ENCODE results near the gene INTS1.

INTS1 gene

GRCh38 chr7:1502845-1503244 lies 1.3 kb downstream of the INTS1 start:
- DNase-seq = no peak

DNA sequence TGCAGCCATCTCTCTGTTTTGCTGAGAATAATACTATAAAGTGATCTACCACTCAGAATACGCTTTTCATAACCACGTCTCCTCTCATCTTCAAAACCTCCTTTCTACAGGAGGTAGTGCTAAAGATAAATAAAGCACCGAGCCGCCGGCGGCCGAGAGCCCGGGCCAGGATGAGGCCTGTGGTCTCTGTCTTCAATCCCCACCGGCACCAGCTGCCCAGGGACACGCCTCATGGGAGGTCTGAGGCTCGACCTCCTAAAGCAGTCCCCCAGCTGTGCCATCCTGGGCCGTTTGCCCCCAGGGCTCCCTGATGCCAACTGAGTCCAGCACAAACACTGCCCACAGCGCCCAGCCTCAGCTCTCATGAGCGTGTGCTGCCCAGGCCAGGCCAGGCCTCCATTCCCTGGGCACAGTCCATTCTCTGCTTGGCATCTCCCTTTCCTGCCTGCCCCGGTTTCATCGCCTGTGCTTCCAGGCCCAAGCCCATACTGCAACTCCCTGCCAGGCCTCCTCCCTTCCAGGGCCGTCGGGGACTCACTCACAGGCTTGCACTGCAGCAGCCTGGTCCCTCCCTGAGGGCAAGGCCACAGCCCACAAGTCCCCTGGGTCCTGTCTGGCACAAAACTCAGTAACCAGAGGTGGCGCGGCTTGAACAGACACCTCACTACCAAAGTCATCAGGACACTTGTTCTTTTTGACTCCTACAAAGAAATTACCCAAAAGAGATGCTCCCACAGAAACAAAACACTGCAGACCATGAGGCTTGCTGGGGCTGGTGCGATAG lies 2.5 kb downstream of the INTS1 start:
- no peak for DNase-seq

DNA sequence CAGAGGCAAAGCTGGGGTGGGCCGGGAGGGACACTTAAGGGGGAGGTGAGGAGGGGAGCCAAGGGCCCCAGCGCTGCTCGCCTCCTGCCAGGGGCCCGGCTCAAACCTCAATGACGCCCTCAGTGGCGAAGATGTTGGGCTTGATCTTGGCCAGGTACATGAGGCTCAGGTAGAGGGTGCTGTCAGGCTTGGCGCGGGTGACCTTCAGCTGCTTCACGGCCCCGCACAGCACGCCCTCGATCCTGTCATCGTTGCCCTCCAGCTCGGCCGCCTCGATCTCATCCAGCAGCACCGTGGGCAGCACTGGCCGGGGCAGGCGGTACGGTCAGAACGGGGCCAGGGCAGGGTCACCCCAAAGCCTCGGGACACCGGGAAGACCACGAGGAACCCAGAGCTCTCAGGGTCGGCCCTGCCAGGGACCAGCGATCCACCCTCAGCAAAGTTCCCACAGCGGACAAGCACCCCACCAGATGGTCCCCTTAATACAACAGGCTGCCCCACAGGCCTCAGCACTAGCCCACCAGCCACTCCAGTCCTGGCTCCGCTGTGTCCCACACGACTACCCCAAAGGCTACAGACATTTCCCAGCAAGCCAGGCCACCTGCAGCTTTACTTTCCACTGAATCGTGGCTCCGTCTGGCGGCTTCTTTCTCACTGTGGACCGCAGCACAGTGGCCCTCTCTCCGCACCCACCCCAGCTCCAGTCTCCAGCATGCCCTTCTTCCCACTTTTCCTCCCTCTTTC lies 4.0 kb downstream of the INTS1 start:
- DNase-seq = no peak

GRCh38 chr7:1499367-1500029 lies 4.7 kb downstream of the INTS1 start:
- no peak for DNase-seq

DNA sequence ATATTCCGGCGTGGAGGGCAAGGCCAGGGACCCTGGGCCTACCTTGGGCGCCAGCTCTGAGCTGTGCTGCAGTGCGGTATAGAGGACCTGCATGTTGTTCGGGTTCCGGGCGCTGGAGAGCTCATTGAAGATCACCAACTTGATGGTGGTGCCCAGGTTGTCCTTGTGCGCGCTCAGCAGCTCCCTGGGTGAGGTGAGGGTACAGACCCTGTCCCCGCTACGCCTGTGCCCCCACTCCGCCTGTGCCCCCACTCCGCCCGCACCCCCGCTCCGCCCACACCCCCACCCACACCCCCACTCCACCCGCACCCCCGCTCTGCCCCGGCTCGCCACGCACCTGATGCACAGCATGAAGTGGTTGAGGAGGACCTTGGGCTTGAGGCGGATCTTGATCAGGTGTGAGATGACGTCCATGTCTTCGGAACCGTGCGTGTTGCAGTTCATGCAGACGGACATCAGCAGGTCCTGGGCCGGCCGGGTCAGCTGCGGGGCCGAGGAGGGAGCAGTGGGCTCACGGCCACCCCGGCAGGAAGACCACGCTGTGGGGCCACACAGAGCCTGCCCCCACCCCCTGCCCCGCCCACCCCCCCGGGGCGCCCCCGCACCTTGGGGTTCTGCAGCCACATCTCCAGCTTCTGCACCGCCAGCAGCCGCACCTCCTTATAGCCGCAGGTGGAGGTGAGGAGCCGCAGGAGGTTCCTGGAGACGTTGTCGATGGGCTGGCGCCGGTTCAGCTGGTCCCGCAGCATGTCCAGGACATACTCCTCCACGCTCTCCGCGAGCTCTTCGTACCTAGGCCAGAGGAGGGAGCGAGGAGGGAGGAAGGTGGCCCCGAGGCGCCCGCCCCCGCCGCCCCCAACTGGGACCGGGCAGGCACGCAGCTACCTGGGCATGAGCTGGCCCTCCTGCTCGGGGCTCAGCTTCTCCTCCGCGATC lies 5.6 kb downstream of the INTS1 start:
- no peak for DNase-seq

GRCh38 chr7:1497293-1497927 lies 6.8 kb downstream of the INTS1 start:
- DNase-seq = no peak

DNA sequence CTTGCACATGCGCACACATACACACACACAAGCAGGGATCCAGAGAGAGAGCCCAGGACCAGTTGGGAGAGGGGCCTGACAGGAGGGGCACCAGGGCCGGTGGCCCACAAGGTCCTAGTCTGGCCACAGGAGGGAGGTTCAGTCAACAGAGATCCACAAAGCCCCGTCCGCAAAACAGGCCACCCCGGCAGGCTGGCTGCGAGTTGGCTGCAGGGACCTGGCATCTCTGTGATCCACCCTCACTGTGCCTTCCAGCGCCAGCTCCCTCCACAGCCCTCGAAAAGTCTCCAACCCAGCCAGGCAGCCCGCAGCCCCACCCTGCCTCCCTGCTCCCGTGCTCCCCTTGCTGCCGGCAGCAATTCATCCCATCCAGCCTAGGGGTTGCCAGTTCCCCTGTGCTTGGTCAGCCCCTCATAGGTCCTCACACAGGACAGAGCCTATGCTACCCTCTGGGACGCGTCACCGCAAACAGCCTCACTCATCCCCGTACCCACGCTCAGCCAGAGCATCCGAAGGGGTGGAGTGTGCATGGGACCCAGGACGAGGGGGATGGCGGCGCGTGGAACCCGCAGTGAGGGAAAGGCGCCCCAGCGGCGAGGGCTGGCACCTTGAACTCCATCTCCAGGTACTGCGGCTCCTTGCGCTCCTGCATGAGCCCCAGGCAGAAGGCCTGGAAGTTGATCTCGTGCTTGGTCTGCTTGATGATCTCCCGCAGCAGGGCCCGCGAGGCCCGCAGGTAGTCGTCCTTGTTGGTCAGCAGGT lies 7.5 kb downstream of the INTS1 start:
- no peak for DNase-seq

DNA sequence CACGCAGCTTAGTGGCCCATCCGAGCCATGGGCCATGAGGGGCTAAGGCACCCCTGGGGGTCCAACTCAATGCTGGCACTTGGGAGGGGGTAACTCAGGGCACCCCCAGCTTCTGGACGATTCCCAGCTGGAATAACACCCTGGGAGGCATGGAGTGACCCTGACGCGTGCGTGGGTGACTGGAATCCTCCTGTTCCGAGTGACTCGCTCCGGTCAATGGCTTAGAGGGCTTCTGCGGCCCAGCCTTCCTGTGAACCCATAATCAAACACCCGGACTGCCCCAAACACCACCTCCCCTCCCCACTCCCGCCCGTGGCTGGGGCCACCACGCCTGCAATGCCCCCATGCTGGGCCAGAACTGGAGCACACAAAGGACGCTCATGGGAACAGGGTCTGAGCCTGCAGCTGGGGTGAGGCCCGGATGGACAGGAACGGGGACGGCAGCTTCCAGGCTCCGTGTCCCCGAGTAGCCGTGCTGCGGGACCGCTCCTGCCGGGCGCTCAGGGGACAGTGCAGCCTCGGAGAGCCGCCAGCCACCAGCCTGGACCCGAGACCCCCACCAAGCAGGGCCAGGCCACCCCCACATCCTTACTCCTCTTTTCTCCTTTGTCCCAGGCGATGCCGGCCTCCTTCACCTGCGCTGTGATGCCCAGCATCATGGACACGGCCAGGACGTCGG lies 8.5 kb downstream of the INTS1 start:
- DNase-seq = no peak

- DNase-seq = no peak
These were observed 9.2 kb downstream of the INTS1 start for GRCh38 chr7:1494866-1495563.

GRCh38 chr7:1494447-1494846 lies 9.7 kb downstream of the INTS1 start:
- DNase-seq = no peak

- no peak for DNase-seq
These were observed 10.6 kb downstream of the INTS1 start for GRCh38 chr7:1493571-1493970.

DNA sequence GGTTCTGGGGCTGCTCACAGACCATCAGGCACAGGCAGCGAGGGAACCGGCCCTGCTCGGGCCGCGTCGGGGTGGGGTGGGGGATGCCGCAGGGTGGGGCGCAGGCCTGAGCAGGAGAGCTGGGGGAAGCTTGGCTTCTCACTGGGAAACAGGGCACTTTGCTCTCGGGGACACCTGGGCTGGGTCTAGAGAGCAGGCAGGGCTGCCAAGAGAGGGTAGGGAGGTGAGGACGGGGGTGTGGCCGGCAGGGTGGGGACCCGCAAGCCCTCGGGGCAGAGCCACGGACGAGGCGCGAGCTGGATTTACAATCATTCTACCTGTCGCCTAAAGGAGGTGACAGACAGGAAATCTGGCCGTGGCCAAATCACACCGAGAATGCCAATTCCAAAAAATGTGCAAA lies 11.1 kb downstream of the INTS1 start:
- DNase-seq = no peak

DNA sequence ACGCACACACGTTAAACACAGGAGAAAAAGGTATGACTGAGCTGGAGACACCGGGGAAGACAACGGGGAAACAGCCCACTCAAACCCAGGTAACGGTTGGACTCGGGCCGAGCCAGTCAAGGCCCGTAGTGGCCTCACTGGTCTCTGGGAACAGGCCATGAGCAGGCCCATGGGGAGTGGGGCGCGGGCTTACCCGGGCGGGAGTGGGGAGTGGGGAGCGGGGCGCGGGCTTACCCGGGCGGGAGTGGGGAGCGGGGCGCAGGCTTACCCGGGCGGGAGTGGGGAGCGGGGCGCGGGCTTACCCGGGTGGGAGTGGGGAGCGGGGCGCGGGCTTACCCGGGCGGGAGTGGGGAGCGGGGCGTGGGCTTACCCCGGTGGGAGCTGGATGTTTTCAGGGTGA lies 11.5 kb downstream of the INTS1 start:
- no peak for DNase-seq

- no peak for DNase-seq
These were observed 12.0 kb downstream of the INTS1 start for GRCh38 chr7:1492221-1492620.

DNA sequence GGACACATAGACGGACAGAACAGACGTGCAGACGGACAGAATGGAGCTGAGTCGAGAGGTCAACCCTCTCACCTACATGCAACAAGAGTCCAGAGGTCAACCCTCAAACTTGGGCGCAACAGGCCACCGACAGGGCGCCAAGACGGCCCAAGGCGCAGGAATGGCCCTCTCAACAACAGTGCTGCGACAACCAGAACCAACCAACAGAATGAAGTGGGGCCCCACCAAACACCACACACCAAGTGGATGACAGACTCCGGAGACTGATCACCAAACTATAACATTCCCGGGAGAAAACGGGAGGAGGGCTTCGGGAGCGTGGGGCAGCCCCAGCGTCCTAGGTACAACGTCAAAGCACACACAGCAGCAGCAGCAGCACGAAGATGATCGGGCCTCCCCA lies 13.4 kb downstream of the INTS1 start:
- DNase-seq = no peak

DNA sequence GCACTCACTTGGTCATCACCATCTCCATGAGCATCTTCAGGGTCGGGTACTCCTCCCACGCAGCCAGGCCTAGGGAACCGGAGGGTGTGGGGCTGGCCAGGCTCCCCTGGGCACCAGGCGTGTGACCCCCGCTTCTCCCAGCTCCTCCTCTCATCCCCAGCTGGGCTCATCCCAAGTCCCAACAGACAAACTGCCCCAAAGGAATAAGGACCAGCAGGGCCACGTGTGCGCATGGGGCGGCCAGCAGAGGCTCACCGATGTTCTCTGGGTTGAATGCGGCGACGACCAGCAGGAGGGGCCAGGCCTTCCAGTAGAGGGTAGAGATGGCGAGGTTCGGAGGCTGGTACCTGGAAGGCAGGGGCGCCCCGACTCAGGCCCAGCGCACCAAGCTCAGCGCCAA lies 14.9 kb downstream of the INTS1 start:
- DNase-seq = no peak

GRCh38 chr7:1488016-1488415 lies 16.2 kb downstream of the INTS1 start:
- no peak for DNase-seq

- DNase-seq = no peak
These were observed 16.7 kb downstream of the INTS1 start for GRCh38 chr7:1487466-1487865.

- DNase-seq = no peak
These were observed 17.6 kb downstream of the INTS1 start for GRCh38 chr7:1486571-1486970.

GRCh38 chr7:1485156-1485555 lies 19.0 kb downstream of the INTS1 start:
- no peak for DNase-seq

All from right hindlimb (tissue), 1 donor.